SW 1271 (cell line): ENCODE data around the gene FERMT1.

Source experiments
- DNase-seq, 2 experiments: peaks; one replicate each; lab custom pipeline; 2025; lab: John Stamatoyannopoulos, UW

Gene FERMT1

GRCh38 chr20:6122873-6123648 lies at the start of gene FERMT1:
Gene FERMT1 (minus strand): TSS chr20:6123030. CDS start chr20:6119554, 3,476 bp downstream.
- DNase-seq = peak in 1 of 2 experiments; percentile 40

GRCh38 chr20:6169251-6169650 lies 46.4 kb upstream of the FERMT1 start:
- DNase-seq = peak in 1 of 2 experiments; percentile 10

GRCh38 chr20:6168204-6168603 lies 45.4 kb upstream of the FERMT1 start:
- DNase-seq = no peak

- no peak for DNase-seq
These were observed 42.5 kb upstream of the FERMT1 start for GRCh38 chr20:6165346-6165745.

- no peak for DNase-seq
These were observed 41.9 kb upstream of the FERMT1 start for GRCh38 chr20:6164421-6165341.

GRCh38 chr20:6160736-6161135 lies 37.9 kb upstream of the FERMT1 start:
- no peak for DNase-seq

- DNase-seq = no peak
These were observed 34.5 kb upstream of the FERMT1 start for GRCh38 chr20:6157345-6157744.

- no peak for DNase-seq
These were observed 29.9 kb upstream of the FERMT1 start for GRCh38 chr20:6152777-6153176.

GRCh38 chr20:6148073-6148472 lies 25.2 kb upstream of the FERMT1 start:
- DNase-seq = no peak

GRCh38 chr20:6142348-6142993 lies 19.6 kb upstream of the FERMT1 start:
- DNase-seq = peak in 1 of 2 experiments; percentile 63

GRCh38 chr20:6140947-6141346 lies 18.1 kb upstream of the FERMT1 start:
- DNase-seq = peak in 1 of 2 experiments; percentile 28

- no peak for DNase-seq
These were observed 12.5 kb upstream of the FERMT1 start for GRCh38 chr20:6135347-6135746.

GRCh38 chr20:6134592-6134991 lies 11.8 kb upstream of the FERMT1 start:
- DNase-seq = no peak

- no peak for DNase-seq
These were observed 7.2 kb upstream of the FERMT1 start for GRCh38 chr20:6130045-6130444.

GRCh38 chr20:6127825-6128224 lies 5.0 kb upstream of the FERMT1 start:
- DNase-seq = no peak

GRCh38 chr20:6126846-6127245 lies 4.0 kb upstream of the FERMT1 start:
- DNase-seq = no peak

- DNase-seq = no peak
These were observed 802 bp upstream of the FERMT1 start for GRCh38 chr20:6123649-6124014.

- no peak for DNase-seq
These were observed 538 bp downstream of the FERMT1 start for GRCh38 chr20:6122111-6122872.

- no peak for DNase-seq
These were observed 1.3 kb downstream of the FERMT1 start for GRCh38 chr20:6121504-6121903.

- DNase-seq = no peak
These were observed 2.3 kb downstream of the FERMT1 start for GRCh38 chr20:6120491-6120988.

GRCh38 chr20:6116758-6117157 lies 6.1 kb downstream of the FERMT1 start:
- DNase-seq = no peak
